ENCODE results near the gene GOLGA8S.
"Not testable (repeated sequence)": the region's sequence is repeated elsewhere in the genome, so short reads cannot be mapped to it uniquely, and the experiment has no call there.

The GOLGA8S gene, protein sequence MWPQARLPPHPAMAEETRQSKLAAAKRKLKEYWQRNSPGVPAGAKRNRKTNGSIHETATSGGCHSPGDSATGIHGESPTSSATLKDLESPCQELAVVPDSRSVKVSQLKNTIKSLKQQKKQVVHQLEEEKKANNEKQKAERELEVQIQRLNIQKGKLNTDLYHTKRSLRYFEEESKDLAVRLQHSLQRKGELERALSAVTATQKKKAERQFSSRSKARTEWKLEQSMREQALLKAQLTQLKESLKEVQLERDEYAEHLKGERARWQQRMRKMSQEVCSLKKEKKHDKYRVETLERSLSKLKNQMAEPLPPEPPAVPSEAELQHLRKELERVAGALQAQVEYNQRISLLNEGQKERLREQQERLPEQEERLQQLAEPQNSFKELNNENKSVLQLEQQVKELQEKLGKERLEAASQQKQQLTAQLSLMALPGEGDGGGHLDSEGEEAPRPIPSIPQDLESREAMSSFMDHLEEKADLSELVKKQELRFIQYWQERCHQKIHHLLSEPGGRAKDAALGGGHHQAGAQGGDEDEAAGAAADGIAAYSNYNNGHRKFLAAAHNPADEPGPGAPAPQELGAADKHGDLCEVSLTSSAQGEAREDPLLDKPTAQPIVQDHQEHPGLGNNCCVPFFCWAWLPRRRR

DNA sequence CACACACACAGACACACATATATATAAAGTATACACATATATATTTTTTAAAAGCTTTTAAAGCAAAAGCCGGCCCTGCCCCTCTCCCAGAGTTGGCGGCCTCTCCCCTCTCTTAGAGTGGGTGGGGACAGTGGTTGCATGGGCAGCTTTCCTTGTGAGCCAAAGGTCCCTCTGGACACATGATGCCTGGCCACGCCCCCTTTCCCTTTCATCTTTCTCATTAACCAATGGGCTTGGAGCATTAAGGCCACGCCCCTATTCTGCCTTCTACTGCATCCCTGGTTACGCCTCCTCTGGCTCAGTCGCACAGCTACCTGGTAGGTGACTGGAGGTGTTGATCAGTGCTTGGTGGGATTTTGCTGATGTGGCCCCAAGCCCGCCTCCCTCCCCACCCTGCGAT lies at the start of gene GOLGA8S:
Gene GOLGA8S (plus strand): TSS at position 301 of the 400 bp plus-strand sequence. CDS start 62 bp downstream, at position 363.
- DNase-seq (ENCODE audit: low read depth), result not testable (repeated sequence)

DNA sequence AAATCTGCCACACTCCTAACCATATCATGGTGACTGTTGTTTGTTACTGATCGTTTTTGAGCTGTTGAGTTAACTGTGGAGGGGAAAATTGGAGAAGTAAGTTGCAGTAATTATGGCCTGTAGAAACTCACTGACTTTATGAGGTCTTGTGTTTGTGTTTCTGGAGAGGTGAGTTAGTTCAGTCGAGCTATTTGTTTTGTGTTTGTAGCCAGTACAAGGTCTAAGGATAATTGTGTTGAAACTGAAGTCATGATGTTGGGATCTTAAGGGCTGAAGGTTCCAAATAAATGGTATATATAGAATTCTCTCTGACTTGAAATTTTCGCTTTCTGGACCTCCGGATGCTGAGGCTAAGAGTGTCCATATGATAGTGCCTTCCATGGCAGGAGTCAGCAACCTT lies 49.7 kb upstream of the GOLGA8S start:
- not testable (repeated sequence) for DNase-seq (ENCODE audit: low read depth)

DNA sequence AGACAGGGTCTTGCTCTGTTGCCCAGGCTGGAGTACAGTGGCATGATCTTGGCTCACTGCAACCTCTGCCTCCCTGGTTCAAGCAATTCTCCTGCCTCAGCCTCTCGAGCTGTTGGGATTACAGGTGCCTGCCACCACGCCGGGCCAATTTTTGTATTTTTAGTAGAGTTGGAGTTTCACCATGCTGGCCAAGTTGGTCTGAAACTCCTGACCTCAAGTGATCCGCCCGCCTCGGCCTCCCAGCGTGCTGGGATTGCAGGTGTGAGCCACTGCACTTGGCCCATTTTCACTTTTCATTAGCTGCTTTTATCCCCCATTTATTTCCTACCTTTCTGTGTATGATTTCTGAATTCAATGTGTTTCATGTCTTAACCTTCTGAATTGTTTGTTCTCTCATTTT lies 48.6 kb upstream of the GOLGA8S start:
- DNase-seq (ENCODE audit: low read depth), result not testable (repeated sequence)

DNA sequence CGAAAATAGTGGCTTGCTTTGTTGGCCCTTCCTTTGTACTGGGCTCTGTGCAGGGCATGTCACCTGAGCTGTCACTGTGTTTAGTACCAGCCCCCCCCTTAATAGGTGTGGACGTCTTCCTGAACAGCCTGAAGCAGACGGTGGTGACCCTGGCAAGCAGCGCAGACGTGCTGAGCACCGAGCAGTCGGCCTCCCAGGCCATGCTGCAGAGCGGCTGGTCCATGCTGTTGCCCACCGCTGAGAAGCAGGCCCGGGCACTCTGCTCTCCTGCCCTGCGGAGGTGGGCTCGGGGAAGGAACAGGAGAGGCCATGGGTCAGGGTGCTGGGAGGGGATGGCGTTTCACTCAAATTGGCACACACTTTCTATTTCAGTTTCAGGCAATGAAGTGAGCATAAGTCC lies 43.3 kb upstream of the GOLGA8S start:
- not testable (repeated sequence) for DNase-seq (ENCODE audit: low read depth)

DNA sequence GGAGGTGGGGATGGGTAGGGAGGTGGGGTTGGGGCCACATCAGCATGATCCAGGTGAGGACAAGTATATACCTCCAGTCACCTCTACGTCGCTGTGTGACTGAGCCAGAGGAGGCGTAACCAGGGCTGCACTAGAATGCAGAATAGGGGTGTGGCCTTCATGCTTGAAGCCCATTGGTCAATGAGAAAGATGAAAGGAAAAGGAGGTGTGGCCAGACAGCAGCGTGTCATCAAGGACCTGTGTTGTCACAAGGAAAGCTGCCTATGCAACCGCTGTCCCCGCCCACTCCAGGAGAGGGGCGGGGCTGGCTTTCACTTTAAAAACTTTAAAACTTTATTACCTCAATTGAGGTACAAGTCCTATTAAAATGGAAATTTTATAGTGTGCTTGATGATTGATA lies 20.5 kb upstream of the GOLGA8S start, which contains the start of gene GOLGA6L26:
Gene GOLGA6L26 (minus strand): TSS at position 101 of the 400 bp plus-strand sequence. CDS start 61 bp downstream, at position 40.
- not testable (repeated sequence) for DNase-seq (ENCODE audit: low read depth)

DNA sequence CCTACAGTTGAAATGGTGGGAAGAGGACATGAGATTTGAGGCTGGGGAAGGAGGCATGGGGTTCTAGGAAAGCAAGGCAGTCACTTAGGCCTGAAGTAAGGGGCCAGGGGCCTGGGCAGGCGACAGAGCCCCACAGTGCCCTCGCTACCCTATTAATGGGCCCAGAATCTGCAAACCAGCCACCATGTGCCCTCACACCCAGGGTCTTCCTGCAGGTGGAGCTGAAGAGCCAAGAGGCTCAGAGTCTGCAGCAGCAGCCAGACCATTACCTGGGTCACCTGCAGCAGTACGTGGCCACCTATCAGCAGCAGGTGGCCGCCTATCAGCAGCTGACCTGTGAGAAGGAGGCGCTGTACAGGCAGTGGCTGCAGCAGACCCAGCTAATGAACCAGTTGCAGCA lies 8.1 kb downstream of the GOLGA8S start:
- DNase-seq (ENCODE audit: low read depth), result not testable (repeated sequence)

DNA sequence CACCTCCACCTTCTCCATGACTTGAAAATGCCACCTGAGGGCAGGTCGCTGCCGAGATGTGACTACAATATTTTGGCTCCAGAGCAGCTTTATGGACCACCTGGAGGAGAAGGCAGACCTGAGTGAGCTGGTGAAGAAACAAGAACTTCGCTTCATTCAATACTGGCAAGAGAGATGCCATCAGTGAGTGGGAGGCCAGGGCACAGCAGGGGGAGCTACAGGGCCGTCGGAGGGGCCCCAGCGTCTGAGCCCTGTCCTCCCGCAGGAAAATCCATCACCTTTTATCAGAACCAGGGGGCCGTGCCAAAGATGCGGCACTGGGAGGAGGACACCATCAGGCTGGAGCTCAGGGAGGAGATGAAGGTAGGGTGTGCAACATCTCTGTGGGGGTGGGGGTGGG lies 9.7 kb downstream of the GOLGA8S start:
- DNase-seq (ENCODE audit: low read depth), result not testable (repeated sequence)

DNA sequence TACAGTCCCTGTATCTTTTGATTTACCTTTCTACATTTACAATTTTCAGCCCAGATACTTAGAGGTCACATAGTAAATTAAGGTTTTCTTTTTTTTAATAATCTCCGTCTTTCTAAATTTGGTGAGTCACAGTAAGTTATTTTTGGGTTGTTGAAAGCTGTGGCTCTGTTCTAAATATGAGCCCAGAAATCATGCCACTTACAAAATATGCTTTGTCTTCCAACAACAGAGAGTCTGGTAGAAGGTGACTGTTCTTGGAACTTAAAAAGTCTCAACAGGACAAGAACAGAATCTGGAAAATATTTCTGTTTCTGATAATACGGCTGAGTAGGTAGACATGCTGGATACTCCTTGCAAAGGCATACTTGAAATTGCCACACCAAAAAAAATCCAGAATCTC lies 16.0 kb downstream of the GOLGA8S start:
- DNase-seq (ENCODE audit: low read depth), result no peak

DNA sequence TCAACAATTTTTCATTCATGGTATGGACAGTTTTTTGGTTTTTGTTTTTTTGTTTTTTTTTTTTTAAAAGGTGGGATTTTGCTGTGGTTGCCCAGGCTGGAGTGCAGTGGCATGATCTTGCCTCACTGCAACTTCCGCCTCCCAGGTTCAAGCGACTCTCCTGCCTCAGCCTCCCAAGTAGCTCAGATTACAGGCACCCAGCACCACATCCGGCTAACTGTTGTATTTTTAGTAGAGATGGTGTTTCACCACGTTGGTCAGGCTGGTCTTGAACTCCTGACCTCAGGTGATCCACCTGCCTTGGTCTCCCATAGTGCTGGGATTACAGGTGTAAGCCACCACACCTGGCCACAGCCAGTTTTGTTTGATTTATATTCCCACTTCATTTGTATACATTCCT lies 16.6 kb downstream of the GOLGA8S start:
- DNase-seq (ENCODE audit: low read depth), result not testable (repeated sequence)

DNA sequence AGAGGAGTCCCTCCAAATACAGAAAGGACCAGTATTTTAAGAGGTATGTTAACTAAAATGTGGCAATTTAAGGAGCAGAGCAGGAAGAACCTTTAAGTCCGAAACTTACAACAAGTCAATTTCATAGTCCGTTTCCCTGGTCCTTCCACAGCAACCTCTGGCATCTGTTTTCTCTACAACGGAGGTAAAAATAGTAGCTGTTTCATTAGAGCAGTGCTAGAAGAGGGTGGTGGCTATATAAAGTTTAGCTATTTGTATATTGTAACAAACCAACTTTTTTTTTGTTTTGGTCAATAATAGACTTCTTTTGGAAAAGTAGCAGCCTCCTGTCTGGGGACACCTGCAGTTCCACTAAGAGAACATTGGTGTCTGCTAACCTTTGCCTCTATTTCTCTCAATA lies 17.3 kb downstream of the GOLGA8S start:
- DNase-seq (ENCODE audit: low read depth), result not testable (repeated sequence)

DNA sequence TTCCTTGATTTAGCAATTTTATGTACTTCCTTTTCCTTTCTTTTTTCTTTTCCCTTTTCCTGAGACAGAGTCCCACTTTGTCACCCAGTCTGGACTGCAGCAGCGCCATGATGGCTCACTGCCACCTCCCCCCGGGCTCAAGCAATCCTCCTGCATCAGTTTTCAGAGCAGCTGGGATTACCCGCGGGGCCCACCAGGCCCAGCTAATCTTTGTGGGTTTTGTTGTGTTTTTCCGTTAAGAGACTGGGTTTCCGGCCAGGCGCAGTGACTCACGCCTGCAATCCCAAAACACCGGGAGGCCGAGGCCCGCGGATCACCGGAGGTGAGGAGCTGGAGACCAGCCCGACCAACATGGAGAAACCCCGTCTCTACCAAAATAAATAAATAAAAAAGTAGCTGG lies 17.7 kb downstream of the GOLGA8S start:
- DNase-seq (ENCODE audit: low read depth), result no peak

DNA sequence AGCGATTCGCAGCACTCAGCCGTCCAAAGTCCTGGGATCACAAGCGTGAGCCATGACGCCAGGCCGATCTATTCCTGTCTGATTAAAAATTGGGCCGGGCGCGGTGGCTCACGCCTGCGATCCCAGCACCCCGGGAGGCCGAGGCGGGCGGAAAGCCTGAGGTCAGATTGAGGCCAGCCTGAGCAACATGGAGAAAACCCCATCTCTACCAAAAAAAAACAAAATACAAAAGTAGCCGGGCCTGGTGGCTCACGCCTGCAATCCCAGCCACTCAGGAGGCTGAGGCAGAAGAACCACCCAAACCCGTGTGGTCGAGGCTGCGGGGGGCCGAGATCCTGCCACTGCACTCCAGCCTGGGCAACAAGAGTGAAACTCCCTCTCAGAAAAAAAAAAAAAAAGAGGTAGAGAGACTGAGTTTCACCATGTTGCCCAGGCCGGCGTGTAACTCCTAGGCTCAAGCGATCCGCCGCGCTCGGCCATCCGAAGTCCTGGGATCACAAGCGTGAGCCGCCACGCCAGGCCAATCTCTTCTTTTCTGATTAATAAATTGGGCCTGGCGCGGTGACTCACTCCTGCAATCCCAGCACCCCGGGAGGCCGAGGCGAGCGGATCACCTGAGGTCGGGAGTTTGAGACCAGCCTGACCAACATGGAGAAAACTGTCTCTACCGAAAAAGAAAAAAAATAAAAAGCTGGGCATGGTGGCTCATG lies 18.5 kb downstream of the GOLGA8S start:
- DNase-seq (ENCODE audit: low read depth), result not testable (repeated sequence)

DNA sequence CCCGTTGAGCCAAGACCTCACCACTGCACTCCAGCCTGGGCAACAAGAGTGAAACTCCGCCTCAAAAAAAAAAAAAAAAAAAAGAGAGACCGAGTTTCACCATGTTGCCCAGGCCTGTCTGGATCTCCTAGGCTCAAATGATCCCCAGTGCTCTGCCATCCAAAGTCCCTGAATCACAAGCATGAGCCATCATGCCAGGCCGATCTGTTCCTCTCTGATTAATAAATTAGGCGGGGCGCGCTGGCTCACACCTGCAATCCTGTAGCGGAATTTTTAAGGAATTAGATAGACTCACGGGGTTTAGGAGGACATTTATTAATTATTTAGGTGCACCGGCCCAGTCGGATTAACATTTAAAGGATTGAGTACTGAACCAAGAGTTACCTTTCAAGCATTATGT lies 19.7 kb downstream of the GOLGA8S start:
- DNase-seq (ENCODE audit: low read depth), result not testable (repeated sequence)

DNA sequence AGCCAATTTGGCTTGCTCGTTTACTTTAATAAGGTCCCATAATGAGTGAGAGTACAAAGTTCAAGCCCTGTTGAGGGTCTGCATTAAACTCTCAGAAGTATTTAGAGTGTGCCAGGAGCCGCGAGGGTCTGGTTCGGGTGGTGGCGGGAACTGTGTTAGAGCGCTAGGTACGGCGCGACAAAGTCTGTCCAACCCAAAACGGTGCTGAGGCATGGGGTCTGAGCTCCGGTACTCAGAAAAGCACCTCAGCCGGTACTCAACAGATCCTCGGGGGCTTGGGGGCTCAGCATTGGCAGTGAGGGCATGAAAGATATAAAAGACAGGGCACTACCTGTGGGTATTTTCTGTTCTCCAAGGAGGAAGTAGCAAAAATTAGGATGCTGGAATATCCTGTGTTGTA lies 24.4 kb downstream of the GOLGA8S start:
- not testable (repeated sequence) for DNase-seq (ENCODE audit: low read depth)

DNA sequence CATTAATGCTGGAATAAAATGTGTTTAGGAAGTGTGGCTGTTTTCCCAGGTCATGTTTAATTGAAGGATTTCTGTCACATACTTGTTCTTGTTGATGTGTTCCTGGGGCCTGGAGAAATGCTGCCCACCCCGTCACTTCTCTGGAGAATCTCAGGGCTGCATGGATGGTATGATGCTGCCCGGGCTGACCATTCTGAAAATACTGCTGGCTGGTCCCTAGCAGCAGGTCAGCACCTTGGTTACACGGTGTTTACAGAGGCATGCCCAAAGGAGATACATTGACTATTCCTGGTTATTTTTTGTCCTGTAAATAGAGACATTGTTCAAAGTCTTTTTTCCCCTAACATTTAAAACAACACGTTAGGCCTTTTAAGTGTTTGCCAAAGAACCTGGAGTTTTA lies 26.2 kb downstream of the GOLGA8S start:
- DNase-seq (ENCODE audit: low read depth), result not testable (repeated sequence)

DNA sequence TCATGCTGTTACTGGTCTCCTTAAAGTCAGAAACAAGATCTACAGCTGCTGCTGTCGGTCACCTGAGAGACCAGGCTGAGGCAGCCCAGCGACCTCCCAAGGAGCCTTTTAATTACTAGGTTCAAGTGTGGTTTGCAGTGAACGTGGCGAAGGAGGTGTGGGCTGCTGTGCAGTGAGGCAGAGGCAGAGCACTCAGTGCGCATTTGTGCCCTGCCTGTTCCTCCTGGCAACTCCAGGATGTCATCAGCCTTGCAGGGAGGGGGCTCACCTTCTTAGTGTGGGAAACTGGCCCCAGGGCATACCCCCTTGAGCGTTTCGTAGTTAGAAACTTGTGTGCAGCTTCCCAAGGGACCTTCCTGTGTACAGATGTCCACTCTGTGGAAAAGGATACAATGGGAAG lies 26.6 kb downstream of the GOLGA8S start:
- not testable (repeated sequence) for DNase-seq (ENCODE audit: low read depth)

DNA sequence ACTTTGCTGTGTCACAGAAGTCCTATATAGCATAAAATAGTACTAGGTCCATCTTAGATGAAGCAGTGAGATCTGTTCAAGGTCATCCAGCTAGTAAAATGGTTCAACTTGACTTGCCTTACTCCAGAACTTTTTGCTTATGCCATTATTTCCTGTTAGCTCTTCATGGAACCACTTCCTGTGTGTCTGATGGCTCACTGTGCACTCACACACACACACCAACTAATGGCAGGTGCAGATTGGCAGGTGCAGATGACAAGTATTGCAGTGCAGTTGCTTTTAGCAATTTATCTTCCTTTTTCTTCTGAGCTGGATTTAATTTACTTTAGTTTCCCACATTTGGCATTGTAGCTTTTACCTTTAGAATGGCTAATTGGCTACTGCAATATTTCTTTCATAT lies 29.8 kb downstream of the GOLGA8S start:
- DNase-seq (ENCODE audit: low read depth), result no peak

DNA sequence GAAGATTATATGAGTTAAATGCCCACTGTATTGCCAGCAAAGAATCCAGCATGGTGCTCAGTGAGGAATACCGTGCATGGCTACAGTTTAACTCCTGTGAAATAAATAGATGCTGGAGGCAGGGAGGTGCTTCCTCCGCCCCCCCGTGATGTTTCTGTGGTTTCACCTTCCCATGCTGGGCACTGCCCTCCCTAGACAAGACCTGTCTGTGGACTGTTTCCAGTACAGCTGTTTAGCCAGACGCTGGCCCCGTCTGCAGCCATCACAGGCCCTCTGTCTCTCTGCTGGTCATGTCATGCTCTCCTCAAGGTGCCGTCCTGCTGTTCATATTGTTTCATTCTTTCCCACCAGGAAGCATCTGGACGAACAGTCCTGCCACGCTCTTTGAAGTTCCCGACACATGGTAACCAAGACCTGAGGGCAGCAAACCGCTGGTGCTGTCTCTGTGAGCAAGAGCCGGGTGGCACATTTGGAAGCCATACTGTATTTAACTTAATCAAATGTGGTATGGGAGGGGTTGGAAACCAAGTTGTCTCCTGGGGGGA lies 31.4 kb downstream of the GOLGA8S start:
- DNase-seq (ENCODE audit: low read depth), result no peak

DNA sequence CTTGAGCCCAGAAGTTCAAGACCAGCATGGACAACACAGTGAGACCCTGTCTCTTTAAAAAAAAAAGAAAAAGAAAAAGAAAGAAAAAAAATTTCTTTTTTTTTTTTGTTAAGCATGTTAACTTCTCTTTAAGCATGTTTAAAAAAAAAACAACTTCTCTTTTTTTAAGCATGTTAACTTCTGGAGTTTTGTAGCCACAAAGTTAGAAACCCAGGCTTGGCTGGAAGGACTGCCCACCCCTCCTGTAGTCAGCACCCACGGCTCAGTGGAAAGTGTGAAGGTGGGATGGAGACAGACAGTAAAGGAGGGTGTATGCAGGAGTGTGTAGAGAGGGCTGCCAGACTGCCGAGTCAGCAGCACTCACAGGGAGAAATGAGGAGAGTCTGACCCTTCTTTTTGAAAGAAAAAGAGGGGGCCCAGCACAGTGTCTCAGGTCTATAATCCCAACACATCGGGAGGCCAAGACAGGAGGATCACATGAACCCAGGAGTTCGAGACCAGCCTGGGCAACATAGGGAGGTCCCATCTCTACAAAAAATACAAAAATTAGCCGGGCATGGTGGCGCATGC lies 33.2 kb downstream of the GOLGA8S start:
- no peak for DNase-seq (ENCODE audit: low read depth)

DNA sequence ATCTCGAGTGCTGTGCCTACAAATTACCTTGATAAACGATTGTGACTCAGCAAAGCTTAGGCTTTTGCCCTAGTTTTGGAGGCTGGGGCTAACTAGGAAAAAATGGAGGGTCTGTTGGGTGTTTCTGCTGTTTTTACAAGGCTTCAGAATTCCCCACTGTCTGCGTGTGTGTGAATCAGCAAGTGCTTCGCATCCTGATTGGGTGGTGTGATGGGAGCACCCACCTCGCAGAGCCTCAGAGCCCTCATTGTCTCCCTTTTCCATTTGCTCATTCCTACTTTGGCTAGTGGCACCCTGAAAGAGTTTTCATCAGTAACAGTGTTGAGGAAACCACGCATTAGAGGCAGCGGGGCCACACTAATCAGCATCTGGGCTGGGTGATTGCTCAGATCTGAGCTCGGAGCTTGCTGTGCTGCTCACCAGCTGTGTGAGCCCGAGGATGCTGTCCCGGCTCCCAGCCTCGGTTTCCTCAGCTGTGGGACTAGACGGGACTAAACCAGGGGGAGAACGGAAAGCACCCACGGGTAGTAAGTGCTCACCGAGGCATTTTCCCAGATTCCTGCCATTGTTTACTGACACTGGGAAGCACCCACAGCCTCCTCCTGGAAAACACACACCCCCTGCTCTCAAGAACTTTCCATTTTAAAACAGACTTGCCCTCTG lies 40.6 kb downstream of the GOLGA8S start:
- no peak for DNase-seq (ENCODE audit: low read depth)

DNA sequence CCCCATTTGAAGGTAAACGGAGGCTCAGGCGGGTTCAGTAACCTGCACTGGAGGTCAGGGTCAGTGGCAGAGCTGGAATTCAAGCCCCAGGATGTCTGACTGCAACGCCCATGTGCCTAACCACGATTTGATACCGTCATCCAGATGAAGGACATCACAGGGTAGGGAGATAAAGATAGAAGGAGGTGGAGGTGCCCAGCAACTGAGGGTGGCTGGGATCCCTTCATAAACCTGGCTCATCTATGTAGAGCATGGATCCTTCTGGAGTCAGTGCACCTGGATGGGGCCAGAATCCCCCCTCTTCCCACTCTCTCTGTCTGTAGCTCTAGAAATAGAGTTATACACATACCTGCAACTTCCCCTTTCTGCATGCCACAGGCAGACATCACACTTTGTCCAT lies 41.3 kb downstream of the GOLGA8S start:
- DNase-seq (ENCODE audit: low read depth), result no peak
